Jurkat, Clone E6-1 (cell line): Measurements from ENCODE around the gene L3MBTL1.

ENCODE experiments used
- DNase-seq: peaks from one replicate; pipeline ENCODE4 v3.0.0-alpha.2; 2011; ENCODE audit warnings: low read depth, low spot score
- H3K4me3 ChIP-seq: 2 replicates; pipeline ENCODE4 v1.5.1; 2011; ENCODE audit warnings: mild to moderate bottlenecking, low read length, control low read depth, moderate library complexity

The L3MBTL1 gene

DNA sequence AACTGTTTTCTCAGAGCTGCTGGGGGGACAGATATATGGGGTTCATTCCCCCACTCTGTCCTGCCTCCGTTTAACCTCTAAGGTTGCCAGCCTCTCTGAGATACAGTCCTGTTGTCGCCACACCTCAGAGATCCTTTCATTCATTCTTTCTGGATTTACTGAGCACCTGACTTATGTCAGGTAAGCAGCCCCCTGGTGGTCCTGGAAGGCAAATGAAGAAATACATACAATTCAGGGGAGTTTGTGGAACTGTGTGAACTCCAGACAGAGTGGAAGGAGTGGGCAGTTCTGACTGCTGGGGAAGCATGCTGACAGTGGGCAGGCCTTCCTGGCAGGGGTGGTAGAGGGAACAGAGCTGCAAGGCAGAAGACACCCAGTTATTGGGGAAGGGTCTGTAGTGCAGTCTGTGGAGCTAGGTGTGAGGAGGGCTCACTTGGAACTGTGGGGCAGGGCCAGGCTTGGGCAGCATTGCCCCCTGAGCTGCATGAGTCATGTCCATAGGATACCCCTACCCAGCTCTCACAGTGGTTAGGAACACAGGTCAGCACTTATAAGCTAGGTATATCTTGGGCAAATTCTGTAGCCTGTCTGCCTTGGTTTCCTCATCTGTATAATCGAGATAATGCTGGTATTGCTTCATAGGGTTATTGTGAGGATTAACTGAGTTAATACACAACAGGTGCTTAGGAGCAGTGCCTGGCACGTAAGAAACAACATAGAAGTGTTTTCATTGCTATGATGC lies 38.5 kb downstream of the L3MBTL1 start:
- no peak for DNase-seq
- no peak overlapping the region for H3K4me3 ChIP-seq

- DNase-seq: no peak
- H3K4me3 ChIP-seq: no peak overlapping the region
Observed at GRCh38 chr20:43548273-43548880, 40.9 kb downstream of the L3MBTL1 start.

DNA sequence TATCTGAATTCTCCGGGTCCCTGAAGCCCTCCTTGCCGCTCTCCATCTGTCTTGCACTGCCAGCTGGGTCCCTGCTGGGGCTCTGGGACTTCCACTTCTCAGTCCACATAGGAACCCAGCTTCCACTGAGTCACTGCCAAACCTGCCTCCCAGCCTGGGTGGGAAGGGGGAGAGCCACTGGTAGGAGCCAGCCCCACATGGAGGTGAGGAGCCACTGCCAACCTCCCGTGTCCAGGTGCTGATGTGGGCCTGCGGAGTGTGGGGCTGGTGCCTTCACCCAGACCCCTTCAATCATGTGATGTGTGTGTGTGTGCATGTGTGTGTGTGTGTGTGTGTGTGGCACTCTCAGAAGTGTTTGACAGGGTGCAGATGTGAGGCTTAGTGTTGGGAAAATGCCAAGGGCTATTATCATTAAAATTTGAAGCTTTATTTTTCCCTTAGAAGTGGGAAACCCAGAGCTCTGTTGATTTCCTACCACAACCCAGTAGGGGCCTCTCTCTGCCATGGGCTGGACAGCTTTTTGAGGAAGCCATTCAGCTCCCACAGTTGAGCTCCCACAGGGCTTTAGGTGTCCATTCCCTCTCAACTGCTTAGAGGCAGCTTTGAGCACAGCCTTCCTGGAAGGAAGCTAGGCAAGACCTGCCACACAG lies 42.0 kb downstream of the L3MBTL1 start:
- no peak overlapping the region for H3K4me3 ChIP-seq
- no peak for DNase-seq

DNA sequence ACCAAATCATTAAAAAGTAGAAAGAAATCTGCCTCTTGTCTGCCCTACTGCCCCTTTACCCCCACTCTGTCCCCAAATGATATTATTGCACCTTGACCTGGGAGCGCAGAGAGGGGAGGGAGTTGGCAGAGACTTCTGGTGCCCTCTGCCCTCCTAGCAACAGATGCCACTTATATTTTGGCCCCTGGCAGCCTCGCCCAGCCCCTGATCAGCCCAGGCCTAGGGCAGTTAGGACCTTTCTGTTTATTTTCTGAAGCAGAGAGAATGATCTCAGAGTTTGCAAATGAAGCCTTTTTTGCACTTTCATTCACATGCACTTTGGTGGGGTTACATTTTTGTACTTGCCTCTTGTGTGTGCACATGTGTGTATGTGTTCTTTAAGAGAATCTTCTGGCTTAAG lies 43.0 kb downstream of the L3MBTL1 start:
- H3K4me3 ChIP-seq: no peak overlapping the region
- no peak for DNase-seq

DNA sequence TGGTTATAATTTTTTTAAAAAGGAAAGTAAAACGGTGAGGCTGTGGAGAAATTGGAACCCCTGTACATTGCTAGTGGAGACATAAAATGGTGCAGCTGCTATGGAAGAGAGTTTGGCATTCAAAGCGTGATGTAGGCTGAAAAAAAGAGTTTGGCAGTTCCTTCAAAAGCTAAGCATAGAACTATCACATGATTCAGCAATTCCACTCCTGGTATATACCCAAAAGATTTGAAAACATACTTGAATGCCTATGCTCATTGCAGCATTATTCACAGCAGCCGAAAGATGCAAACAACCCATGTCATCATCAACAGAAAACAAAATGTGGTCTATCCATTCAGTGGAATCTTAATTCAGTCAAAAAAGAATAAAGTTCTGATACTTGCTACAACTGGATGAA lies 46.9 kb downstream of the L3MBTL1 start:
- no peak for DNase-seq
- no peak overlapping the region for H3K4me3 ChIP-seq

GRCh38 chr20:43558412-43559146 lies 51.1 kb downstream of the L3MBTL1 start, which contains the start of gene SGK2:
SGK2 (plus strand) TSS chr20:43559027; CDS start chr20:43566496, 7,469 bp downstream.
- no peak within 1 kb of the TSS for H3K4me3 ChIP-seq
- no peak for DNase-seq

- no peak overlapping the region for H3K4me3 ChIP-seq
- DNase-seq: no peak
Observed at GRCh38 chr20:43559147-43559987, 51.9 kb downstream of the L3MBTL1 start.

DNA sequence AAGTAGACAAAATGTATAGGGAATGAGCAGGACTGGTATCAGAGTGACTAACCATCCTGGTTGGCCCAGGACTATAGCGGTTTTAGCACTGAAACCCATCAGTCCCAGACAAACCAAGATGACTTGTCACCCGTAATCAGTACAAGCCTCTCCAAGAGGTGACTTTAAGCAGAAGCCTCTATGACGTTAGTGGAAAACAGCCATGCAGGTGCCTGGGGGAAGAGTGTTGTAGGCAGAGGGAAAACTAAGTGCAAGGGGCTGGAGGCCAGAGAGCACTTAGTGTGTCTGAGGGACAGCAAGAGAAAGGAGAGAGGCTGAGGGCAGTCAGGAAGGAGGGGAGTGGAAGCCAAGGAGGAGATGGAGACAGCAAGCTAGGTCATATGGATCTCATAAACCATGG lies 53.5 kb downstream of the L3MBTL1 start:
- no peak overlapping the region for H3K4me3 ChIP-seq
- no peak for DNase-seq

DNA sequence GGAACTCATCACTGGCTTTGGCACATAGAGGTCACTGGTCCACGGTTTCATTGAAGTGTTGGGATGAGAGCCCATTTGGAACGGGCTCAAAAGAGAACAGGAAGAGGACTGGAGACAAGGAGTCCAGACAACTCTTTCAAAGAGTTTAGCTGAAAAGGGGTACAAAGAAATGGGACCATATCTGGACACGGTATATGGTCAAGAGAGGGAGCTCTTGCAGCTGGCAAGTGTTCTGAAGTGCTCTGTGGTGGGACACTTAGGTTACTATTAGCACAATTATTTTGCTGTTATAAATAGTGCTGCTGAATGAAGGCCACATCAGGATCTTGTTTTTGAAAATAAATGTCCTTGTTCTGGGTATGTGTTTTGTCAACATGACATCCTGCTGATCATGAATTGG lies 55.9 kb downstream of the L3MBTL1 start:
- no peak for DNase-seq
- no peak overlapping the region for H3K4me3 ChIP-seq

DNA sequence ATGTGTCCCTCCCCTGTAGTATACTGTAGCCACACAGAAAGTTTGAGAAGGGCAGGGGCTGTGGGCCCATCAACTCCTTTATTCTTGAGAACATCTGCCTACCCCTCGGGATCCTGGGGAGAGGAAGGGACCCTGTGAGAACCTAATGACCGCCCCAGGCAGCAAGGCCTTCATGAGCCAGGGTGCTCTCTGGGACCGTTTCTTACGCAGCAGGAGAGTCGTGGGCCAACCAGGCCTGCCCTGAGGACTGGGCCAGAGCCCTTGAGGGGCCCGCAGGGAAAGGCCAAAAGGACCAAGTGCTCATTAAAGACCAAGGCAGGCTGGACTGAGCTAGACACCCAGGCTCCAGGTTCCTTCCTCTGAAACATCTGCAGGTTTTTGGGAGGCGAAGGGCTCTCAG lies 56.5 kb downstream of the L3MBTL1 start:
- H3K4me3 ChIP-seq: no peak overlapping the region
- no peak for DNase-seq

- no peak overlapping the region for H3K4me3 ChIP-seq
- DNase-seq: no peak
Observed at GRCh38 chr20:43564455-43564854, 57.0 kb downstream of the L3MBTL1 start.

GRCh38 chr20:43564993-43565757 lies 57.7 kb downstream of the L3MBTL1 start:
- no peak for DNase-seq

GRCh38 chr20:43565758-43566104 lies 58.2 kb downstream of the L3MBTL1 start:
- H3K4me3 ChIP-seq: no peak overlapping the region
- DNase-seq: no peak

More at GRCh38 chr20:43564993-43565757, 57.7 kb downstream of the L3MBTL1 start:
- H3K4me3 ChIP-seq: no peak overlapping the region

DNA sequence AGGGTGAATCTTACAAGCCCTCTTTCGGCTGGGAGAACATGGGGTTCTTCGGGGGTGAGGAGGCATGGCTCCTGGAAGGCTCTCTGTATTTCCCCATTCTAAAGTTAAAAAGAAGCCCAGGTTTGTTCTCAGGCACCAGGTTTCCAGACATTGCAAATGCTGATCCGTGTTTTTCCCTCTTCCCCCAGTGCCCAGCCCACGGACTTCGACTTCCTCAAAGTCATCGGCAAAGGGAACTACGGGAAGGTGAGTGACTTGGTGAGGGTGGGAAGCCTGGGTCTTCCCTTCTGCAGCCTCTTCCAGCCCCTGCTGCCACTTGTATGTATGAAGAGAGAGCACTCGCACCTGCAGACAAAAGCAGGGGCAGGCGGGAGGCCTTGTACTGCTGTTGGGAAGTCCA lies 60.0 kb downstream of the L3MBTL1 start:
- H3K4me3 ChIP-seq: no peak overlapping the region
- no peak for DNase-seq

DNA sequence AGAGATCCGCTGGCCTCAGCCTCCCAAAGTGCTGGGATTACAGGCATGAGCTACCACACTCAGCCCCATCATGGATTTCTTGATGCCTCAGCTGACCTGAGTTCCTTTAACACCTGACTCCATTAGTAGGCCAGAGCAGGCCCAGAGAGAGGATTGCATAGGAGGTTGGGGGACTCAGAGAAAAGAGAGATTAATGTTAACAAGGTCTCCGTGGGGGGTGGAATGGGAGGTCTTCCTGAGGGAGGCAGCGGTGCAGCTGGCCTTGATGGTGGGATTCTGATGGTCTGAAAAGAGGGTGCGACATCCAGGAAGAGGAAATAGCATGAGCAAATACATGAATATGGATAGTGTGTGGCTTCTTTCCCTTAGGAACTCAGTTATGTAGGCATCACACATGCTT lies 61.2 kb downstream of the L3MBTL1 start:
- no peak for DNase-seq
- no peak overlapping the region for H3K4me3 ChIP-seq

- DNase-seq: no peak
- no peak overlapping the region for H3K4me3 ChIP-seq
Observed at GRCh38 chr20:43569282-43569681, 61.8 kb downstream of the L3MBTL1 start.

GRCh38 chr20:43570496-43570895 lies 63.0 kb downstream of the L3MBTL1 start:
- no peak overlapping the region for H3K4me3 ChIP-seq
- no peak for DNase-seq

GRCh38 chr20:43571310-43571709 lies 63.8 kb downstream of the L3MBTL1 start:
- no peak for DNase-seq
- no peak overlapping the region for H3K4me3 ChIP-seq
